ENCODE results near the gene HS6ST1. TPM values are rescaled to one million over a fixed set of nuclear protein-coding genes. Genes with fewer than 3 reads are reported as not detected.

HS6ST1 gene
- total and polyA plus RNA-seq, 2 of the 4 experiments (the other 2 are of a cell fraction) = 29.9 to 36.9 TPM

GRCh38 chr2:128313091-128313836 is 5.4 kb downstream of the HS6ST1 start:
- Histone ChIP-seq H2BK120ac (ENCODE audit: low read depth, low read length) (no peak overlapping the region), H3K9ac (ENCODE audit: low read depth, low read length) (peak overlapping the region; percentile 56), H3K23ac (ENCODE audit: low read depth, low read length) (peak overlapping the region; percentile 60; the same call in 1 of the 2 replicates), H3K9me3 (ENCODE audit: control insufficient read depth, insufficient read depth, low read length) (no peaks in the 10 kb centered on the region), H3K4me2 (ENCODE audit: low read depth, low read length) (peak overlapping the region; percentile 80), H2AFZ (replicated peaks; ENCODE audit: low read length, poor library complexity) (no peak overlapping the region), H4K5ac (ENCODE audit: low read depth, low read length) (no peak overlapping the region), H2AK9ac (replicated peaks; ENCODE audit: low read depth, low read length, poor library complexity) (no peak overlapping the region), H3K14ac (replicated peaks; ENCODE audit: low read depth, low read length) (no peak overlapping the region), H3K4ac (ENCODE audit: low read depth, low read length) (no peak overlapping the region; the same call in 1 of the 2 replicates), H4K8ac (ENCODE audit: low read depth in 2 of 2, low read length in 2 of 2) (no peak overlapping the region), H3K4me3 (ENCODE audit: insufficient read depth, low read depth, low read length) (no peak overlapping the region; the same call in 1 of the 2 replicates), H3K27ac (ENCODE audit: insufficient read depth, low read length) (peak overlapping the region; percentile 15; the same call in 1 of the 2 replicates), H4K91ac (ENCODE audit: insufficient read depth, low read depth, low read length) (no peak overlapping the region), H3K36me3 (ENCODE audit: control insufficient read depth, insufficient read depth, low read length) (peaks cover 48% of the 10 kb centered on the region), H3K79me1 (ENCODE audit: low read depth in 1 of 2, low read length in 2 of 2) (peaks cover 14 to 90% of the 10 kb centered on the region in 2 experiments), H2BK5ac (ENCODE audit: low read depth, low read length, poor library complexity, severe bottlenecking) (no peak overlapping the region), H3K56ac (ENCODE audit: extremely low read depth, insufficient read depth, low read length) (no peak overlapping the region), H2BK20ac (ENCODE audit: low read depth, low read length) (no peak overlapping the region), H3K9me1 (ENCODE audit: insufficient read depth, low read length) (peaks cover 48% of the 10 kb centered on the region), H3K4me1 (ENCODE audit: control insufficient read depth, insufficient read depth, low read length) (peaks cover 63% of the 10 kb centered on the region), H3K18ac (ENCODE audit: low read depth, low read length) (no peak overlapping the region), H2BK15ac (ENCODE audit: low read depth, low read length) (no peak overlapping the region), H3K27me3 (ENCODE audit: control insufficient read depth, insufficient read depth, low read length) (no peaks in the 10 kb centered on the region), H2AK5ac (ENCODE audit: low read depth, low read length) (no peak overlapping the region), H4K20me1 (ENCODE audit: insufficient read depth, low read length) (peaks cover 96% of the 10 kb centered on the region)
- in situ Hi-C loops (cut with MboI; ENCODE audit: low sequenced_read_pairs) (loop anchor here (25.0 kb wide), 1 partner anchor 426 kb away; the partner anchor contains the start of gene AMMECR1L), intact Hi-C loops (cut with micrococcal nuclease) (loop anchor here (10.0 kb wide), 1 partner anchor 248 kb away; no protein-coding TSS in a partner anchor), dilution Hi-C loops (cut with HindIII; ENCODE audit: low sequenced_read_pairs, unreplicated experiment) (no loop called here)
- ATAC-seq (ENCODE audit: low read depth) (peak; percentile 5), DNase-seq (peak; percentile 63)
- BruUV-seq (replicated peaks) = no TSS peak
- TF ChIP-seq FOS (IDR thresholded peaks at IDR 0.05; ENCODE audit: low read depth, low read length) (no peak), CTCF (conservative IDR thresholded peaks at IDR 0.05; ENCODE audit: low read depth, low read length) (peak; percentile 66), POLR2A (IDR thresholded peaks at IDR 0.05; ENCODE audit: low read depth, low read length) (no peak), SMC3 (IDR thresholded peaks at IDR 0.05; ENCODE audit: low read depth, low read length) (peak; percentile 25; the same call in 1 of the 2 replicates), RAD21 (IDR thresholded peaks at IDR 0.05; ENCODE audit: low read length) (peak; percentile 54)
- WGBS, 2 experiments (ENCODE audit: extremely low coverage in 2 of 2, insufficient read length in 1 of 2) = 100% methylated on average over 1 of the region's 8 CpGs; no CpG with 5 or more reads in 1 of the 2 experiments
- ChIA-PET CTCF (interaction anchor here (0.9 kb wide), 1 partner anchor 19 kb away, joined by 4 read pairs; no protein-coding TSS in a partner anchor), POLR2A (ENCODE audit: unreplicated experiment) (no interaction called here)

Measured in IMR-90 (cell line).